ENCODE data around the gene UCK1.
"Not testable (repeated sequence)": the region's sequence is repeated elsewhere in the genome, so short reads cannot be mapped to it uniquely, and the experiment has no call there.

UCK1 gene

GRCh38 chr9:131523451-131524435 lies 7.3 kb downstream of the UCK1 start:
- DNase-seq (ENCODE audit: low spot score), result no peak
- peaks cover 10% of the 10 kb centered on the region for H3K4me1 Mint-ChIP-seq (ENCODE audit: low read depth)
- peaks cover 48% of the 10 kb centered on the region for H3K36me3 Mint-ChIP-seq (ENCODE audit: low read depth)
- no peak overlapping the region for H3K4me3 Mint-ChIP-seq
- H3K27ac Mint-ChIP-seq, result no peak overlapping the region
- H3K27me3 Mint-ChIP-seq (ENCODE audit: low read depth), result no peaks in the 10 kb centered on the region
- H3K9me3 Mint-ChIP-seq, result no peaks in the 10 kb centered on the region

GRCh38 chr9:131523086-131523388 lies 8.0 kb downstream of the UCK1 start:
- no peaks in the 10 kb centered on the region for H3K9me3 Mint-ChIP-seq
- peaks cover 4% of the 10 kb centered on the region for H3K4me1 Mint-ChIP-seq (ENCODE audit: low read depth)
- H3K27me3 Mint-ChIP-seq (ENCODE audit: low read depth), result no peaks in the 10 kb centered on the region
- H3K27ac Mint-ChIP-seq, result no peak overlapping the region
- H3K4me3 Mint-ChIP-seq, result no peak overlapping the region
- peaks cover 47% of the 10 kb centered on the region for H3K36me3 Mint-ChIP-seq (ENCODE audit: low read depth)
- DNase-seq (ENCODE audit: low spot score), result no peak

DNA sequence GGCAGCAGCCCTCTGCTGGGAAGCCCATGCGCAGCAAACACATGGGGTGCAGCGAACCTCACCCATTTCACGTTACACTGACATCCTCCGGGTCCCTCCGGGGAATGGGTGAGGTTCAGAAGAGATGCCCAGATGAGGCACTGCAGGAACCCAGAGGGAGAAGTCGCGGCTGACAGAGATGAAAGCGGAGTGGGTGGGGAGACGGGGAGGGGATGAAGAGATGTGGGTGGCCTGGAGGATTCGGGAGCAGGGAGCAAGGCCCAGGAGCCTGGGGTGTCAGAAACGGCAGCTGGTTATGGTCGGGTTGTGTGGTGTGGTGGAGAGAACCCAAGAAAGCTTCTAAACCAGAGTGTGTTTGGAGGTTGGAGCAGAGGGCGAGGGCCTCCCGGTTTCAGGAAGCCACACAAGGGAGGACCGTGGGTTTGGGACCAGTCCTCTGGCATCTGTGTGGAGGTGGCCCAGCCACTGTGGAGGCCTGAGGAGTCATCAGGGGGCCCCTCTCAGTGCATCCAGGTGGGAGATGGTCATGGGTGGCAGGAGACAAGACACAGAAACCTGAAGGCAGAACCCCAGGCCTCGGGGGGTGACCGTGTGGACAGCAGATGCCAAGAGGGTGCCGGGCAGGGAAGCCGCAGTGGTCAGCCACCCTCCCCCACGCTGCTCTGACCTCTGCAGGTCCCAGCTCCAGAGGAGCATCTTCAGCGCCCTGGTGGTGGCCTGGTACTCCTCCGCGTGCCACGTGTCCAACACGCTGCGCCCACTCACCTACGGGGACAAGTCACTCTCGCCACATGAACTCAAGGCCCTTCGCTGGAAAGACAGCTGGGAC lies 8.6 kb downstream of the UCK1 start:
- Mint-ChIP-seq H3K4me3 (no peak overlapping the region), H3K27ac (no peak overlapping the region), H3K4me1 (ENCODE audit: low read depth) (peaks cover 3% of the 10 kb centered on the region), H3K36me3 (ENCODE audit: low read depth) (peaks cover 52% of the 10 kb centered on the region), H3K27me3 (ENCODE audit: low read depth) (no peaks in the 10 kb centered on the region), H3K9me3 (no peaks in the 10 kb centered on the region)
- DNase-seq (ENCODE audit: low spot score), result no peak

DNA sequence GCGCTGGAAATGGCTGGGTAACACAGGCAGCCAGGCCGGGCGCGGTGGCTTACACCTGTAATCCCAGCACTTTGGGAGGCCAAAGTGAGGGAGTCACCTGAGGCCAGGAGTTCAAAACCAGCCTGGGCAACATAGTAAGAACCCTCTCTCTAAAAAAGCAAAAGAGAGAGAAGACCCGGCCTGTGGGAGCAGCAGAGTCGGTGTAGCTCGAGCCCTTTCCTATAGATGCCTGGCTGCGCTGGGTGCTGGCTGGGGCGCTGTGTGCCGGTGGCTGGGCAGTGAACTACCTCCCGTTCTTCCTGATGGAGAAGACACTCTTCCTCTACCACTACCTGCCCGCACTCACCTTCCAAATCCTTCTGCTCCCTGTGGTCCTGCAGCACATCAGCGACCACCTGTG lies 9.2 kb downstream of the UCK1 start:
- Mint-ChIP-seq H3K27me3 (ENCODE audit: low read depth) (no peaks in the 10 kb centered on the region), H3K4me3 (no peak overlapping the region), H3K4me1 (ENCODE audit: low read depth) (peaks cover 3% of the 10 kb centered on the region), H3K9me3 (no peaks in the 10 kb centered on the region), H3K36me3 (ENCODE audit: low read depth) (peaks cover 52% of the 10 kb centered on the region), H3K27ac (no peak overlapping the region)
- no peak for DNase-seq (ENCODE audit: low spot score)

DNA sequence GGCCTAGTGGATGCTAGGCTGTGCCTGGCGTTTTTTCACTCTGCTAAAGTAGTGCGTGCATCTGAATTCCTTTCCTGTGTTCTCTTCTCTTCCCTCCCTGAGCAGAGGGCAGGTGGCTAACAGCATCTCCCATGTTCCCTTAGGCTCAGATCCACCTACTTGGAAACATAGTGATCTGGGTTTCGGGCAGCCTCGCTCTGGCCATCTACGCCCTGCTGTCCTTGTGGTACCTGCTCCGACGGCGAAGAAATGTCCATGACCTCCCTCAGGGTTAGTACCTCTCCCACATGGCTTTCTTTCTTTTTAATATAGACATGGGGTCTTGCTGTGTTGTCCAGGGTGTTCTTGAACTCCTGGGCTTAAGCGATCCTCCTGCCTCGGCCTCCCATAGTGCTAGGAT lies 9.9 kb downstream of the UCK1 start:
- no peak for DNase-seq (ENCODE audit: low spot score)
- Mint-ChIP-seq H3K4me1 (ENCODE audit: low read depth) (no peaks in the 10 kb centered on the region), H3K4me3 (no peak overlapping the region), H3K27ac (no peak overlapping the region), H3K36me3 (ENCODE audit: low read depth) (peaks cover 46% of the 10 kb centered on the region), H3K9me3 (no peaks in the 10 kb centered on the region), H3K27me3 (ENCODE audit: low read depth) (no peaks in the 10 kb centered on the region)

DNA sequence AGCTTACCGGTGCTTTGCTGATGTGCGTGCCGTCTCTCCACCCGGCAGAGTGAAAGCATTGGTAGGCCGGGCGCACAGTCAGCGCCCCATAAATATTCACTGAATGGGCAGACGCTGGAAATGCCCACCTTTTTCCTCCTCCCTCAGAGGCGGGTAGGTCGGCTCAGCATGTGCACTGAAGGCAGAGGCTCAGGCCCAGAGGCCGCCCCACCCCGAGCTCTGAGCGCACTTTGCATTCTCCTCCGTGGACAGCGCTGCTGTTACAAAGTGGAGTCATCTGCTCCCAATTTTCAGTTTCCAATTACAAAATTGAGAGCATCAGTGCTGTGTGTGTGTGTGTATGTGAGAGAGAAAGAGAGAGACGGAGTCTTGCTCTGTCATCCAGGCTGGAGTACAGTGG lies 10.6 kb downstream of the UCK1 start:
- H3K36me3 Mint-ChIP-seq (ENCODE audit: low read depth), result peaks cover 43% of the 10 kb centered on the region
- H3K27me3 Mint-ChIP-seq (ENCODE audit: low read depth), result no peaks in the 10 kb centered on the region
- no peaks in the 10 kb centered on the region for H3K9me3 Mint-ChIP-seq
- H3K4me3 Mint-ChIP-seq, result no peak overlapping the region
- DNase-seq (ENCODE audit: low spot score), result no peak
- H3K4me1 Mint-ChIP-seq (ENCODE audit: low read depth), result no peaks in the 10 kb centered on the region
- H3K27ac Mint-ChIP-seq, result no peak overlapping the region

DNA sequence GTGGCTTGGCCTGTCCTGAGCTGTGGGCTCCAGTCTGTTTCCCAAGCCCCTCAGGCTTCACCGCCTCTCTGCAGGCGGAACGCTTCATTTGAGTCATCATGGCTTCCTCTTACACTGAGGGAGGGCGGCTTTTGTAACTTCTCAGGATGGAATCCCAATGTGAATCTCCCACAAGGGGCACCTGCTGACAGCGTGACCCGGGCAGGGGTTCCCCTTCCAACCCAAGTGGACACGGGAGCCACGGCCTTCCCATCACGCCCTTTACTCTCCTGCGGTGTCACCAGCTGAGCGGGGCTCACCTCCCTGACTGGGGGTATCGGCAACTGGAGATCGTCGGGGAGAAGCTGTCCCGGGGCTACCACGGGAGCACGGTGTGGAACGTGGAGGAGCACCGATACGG lies 12.5 kb downstream of the UCK1 start:
- Mint-ChIP-seq H3K36me3 (ENCODE audit: low read depth) (peaks cover 43% of the 10 kb centered on the region), H3K27ac (no peak overlapping the region), H3K4me1 (ENCODE audit: low read depth) (no peaks in the 10 kb centered on the region), H3K9me3 (no peaks in the 10 kb centered on the region), H3K4me3 (no peak overlapping the region), H3K27me3 (ENCODE audit: low read depth) (no peaks in the 10 kb centered on the region)
- DNase-seq (ENCODE audit: low spot score), result no peak

GRCh38 chr9:131517761-131518190 lies 13.3 kb downstream of the UCK1 start:
- Mint-ChIP-seq H3K36me3 (ENCODE audit: low read depth) (peaks cover 45% of the 10 kb centered on the region), H3K27me3 (ENCODE audit: low read depth) (no peaks in the 10 kb centered on the region), H3K9me3 (no peaks in the 10 kb centered on the region), H3K27ac (no peak overlapping the region), H3K4me1 (ENCODE audit: low read depth) (no peaks in the 10 kb centered on the region), H3K4me3 (no peak overlapping the region)
- no peak for DNase-seq (ENCODE audit: low spot score)

DNA sequence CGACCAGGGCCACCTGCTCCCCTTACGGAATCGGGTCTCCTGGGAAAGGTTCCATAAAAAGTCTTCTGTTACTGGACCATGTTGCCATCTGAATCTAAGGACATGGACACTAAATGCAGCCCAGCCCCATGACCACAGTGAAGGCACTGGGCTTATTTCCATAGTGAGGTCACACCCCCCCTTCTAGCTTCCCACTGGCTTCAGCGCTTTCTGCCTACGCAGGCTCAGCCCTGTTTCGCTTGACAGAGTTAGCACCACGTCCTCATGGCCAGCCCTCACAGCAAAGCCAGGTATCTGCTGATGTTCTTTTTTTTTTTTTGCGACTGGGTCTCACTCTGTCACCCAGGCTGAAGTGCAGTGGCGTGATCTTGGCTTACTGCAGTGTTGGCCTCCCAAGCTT lies 14.1 kb downstream of the UCK1 start:
- Mint-ChIP-seq H3K4me3 (no peak overlapping the region), H3K36me3 (ENCODE audit: low read depth) (peaks cover 47% of the 10 kb centered on the region), H3K4me1 (ENCODE audit: low read depth) (no peaks in the 10 kb centered on the region), H3K27ac (no peak overlapping the region), H3K27me3 (ENCODE audit: low read depth) (no peaks in the 10 kb centered on the region), H3K9me3 (no peaks in the 10 kb centered on the region)
- DNase-seq (ENCODE audit: low spot score), result no peak

- no peak overlapping the region for H3K4me3 Mint-ChIP-seq
- DNase-seq (ENCODE audit: low spot score), result no peak
- no peaks in the 10 kb centered on the region for H3K9me3 Mint-ChIP-seq
- peaks cover 46% of the 10 kb centered on the region for H3K36me3 Mint-ChIP-seq (ENCODE audit: low read depth)
- H3K27me3 Mint-ChIP-seq (ENCODE audit: low read depth), result no peaks in the 10 kb centered on the region
- H3K4me1 Mint-ChIP-seq (ENCODE audit: low read depth), result no peaks in the 10 kb centered on the region
- no peak overlapping the region for H3K27ac Mint-ChIP-seq
These were observed 15.0 kb downstream of the UCK1 start for GRCh38 chr9:131516100-131516499.

GRCh38 chr9:131515559-131516031 lies 15.5 kb downstream of the UCK1 start:
- H3K36me3 Mint-ChIP-seq (ENCODE audit: low read depth), result peaks cover 48% of the 10 kb centered on the region
- not testable (repeated sequence) for DNase-seq (ENCODE audit: low spot score); H3K9me3 Mint-ChIP-seq; H3K4me3 Mint-ChIP-seq; H3K4me1 Mint-ChIP-seq (ENCODE audit: low read depth); H3K27me3 Mint-ChIP-seq (ENCODE audit: low read depth); H3K27ac Mint-ChIP-seq

DNA sequence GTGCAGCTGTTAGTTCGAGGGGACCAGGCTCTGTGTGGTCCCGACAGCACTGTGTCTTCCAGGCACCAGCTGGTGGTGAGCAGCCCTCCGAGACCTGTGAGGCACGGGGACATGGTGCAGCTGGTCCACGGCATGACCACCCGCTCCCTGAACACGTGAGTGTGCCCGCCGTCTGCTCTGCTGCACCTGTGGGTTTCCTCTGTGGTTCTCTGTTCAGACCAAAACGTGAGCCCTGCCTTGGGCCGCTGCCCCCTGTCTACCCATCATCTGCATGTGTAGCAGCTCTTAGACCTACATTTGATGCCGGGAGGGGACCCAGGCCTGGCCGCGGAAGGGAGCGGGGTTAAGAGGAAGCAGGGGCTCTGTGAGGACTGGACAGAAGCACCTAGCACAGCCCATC lies 17.9 kb downstream of the UCK1 start:
- Mint-ChIP-seq H3K27me3 (ENCODE audit: low read depth) (no peaks in the 10 kb centered on the region), H3K36me3 (ENCODE audit: low read depth) (peaks cover 40% of the 10 kb centered on the region), H3K4me1 (ENCODE audit: low read depth) (no peaks in the 10 kb centered on the region), H3K4me3 (no peak overlapping the region), H3K27ac (no peak overlapping the region), H3K9me3 (no peaks in the 10 kb centered on the region)
- no peak for DNase-seq (ENCODE audit: low spot score)

GRCh38 chr9:131511880-131512279 lies 19.2 kb downstream of the UCK1 start:
- H3K27ac Mint-ChIP-seq, result no peak overlapping the region
- no peaks in the 10 kb centered on the region for H3K4me1 Mint-ChIP-seq (ENCODE audit: low read depth)
- no peaks in the 10 kb centered on the region for H3K9me3 Mint-ChIP-seq
- H3K27me3 Mint-ChIP-seq (ENCODE audit: low read depth), result no peaks in the 10 kb centered on the region
- H3K36me3 Mint-ChIP-seq (ENCODE audit: low read depth), result peaks cover 30% of the 10 kb centered on the region
- H3K4me3 Mint-ChIP-seq, result no peak overlapping the region
- DNase-seq (ENCODE audit: low spot score), result no peak

DNA sequence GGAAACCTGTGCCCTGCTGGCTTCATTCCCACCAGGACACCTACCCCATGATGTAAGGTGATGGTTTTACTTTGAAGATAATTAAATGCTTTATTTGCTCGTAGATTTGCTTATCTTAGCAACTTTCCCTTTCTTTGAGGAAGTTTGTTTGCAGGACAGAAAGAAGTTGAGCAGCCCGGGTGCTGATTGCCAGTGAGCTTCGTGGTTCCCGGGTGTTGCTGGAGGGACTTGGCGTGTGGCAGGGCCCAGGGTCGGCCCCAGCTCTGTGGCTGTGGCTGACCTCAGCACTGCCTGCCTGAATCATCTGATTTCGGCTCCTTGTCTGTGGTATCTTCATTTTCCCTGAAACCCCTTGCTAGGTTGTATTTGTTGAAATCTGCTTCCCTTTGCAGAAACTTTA lies 19.6 kb downstream of the UCK1 start:
- H3K4me1 Mint-ChIP-seq (ENCODE audit: low read depth), result no peaks in the 10 kb centered on the region
- H3K27me3 Mint-ChIP-seq (ENCODE audit: low read depth), result no peaks in the 10 kb centered on the region
- H3K36me3 Mint-ChIP-seq (ENCODE audit: low read depth), result peaks cover 32% of the 10 kb centered on the region
- no peaks in the 10 kb centered on the region for H3K9me3 Mint-ChIP-seq
- no peak overlapping the region for H3K4me3 Mint-ChIP-seq
- DNase-seq (ENCODE audit: low spot score), result no peak
- H3K27ac Mint-ChIP-seq, result no peak overlapping the region

Measured in T-helper 2 cell treated with Interferon-gamma antibody and Interleukin-4, amounts not matched to agents 5 μg/mL and 100 μg/mL, for 36 hours (primary cell).